Measurements from ENCODE around the gene CSNK1E. TPM values are rescaled to one million over a fixed set of nuclear protein-coding genes. Genes with fewer than 3 reads are reported as not detected.

Gene CSNK1E
- total and polyA plus RNA-seq, 2 of the 8 experiments (the other 6 are each of a cell fraction or from before 2014, with no cell fraction given) = 247 to 263 TPM

DNA sequence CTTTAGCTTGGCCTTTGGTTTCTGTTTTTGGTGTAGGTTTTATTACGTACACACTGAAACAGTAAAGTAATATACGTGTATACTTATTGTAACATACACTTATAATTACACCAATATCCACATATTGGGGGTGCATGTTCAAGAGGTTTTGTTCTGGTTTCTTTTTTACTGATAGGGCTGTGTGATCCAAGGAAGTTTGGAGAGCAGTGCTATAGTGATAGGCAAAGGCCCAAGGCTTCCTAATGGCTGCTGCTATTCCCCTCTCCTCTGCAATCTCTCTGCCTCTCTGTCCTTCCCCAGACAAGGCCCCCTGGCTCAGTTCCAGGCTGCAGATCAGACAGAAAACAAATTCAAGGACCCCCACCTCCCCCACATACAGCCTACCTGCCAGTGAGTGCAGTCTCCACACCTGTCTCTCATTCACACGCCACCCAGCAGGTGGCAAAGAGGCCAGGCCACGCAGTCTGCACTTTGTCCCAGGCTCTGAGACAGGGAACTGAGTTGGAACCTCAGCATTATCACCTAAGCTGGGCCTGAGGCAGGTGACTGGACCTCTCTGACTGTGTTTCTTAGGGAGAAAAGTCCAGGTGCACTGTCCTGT is 59.5 kb downstream of the CSNK1E start (continued):
- TF ChIP-seq EZH2 (IDR thresholded peaks at IDR 0.05; ENCODE audit: low read depth, low read length, severe bottlenecking) (no peak), RAD21 (IDR thresholded peaks at IDR 0.05 in 1 of 2, conservative IDR thresholded peaks at IDR 0.05 in 1 of 2; ENCODE audit: low read depth in 2 of 2, low read length in 2 of 2) (no peak), MAFK (IDR thresholded peaks at IDR 0.05; ENCODE audit: low read depth, low read length) (no peak), BRCA1 (IDR thresholded peaks at IDR 0.05; ENCODE audit: low read depth, low read length) (no peak), SIRT6 (IDR thresholded peaks at IDR 0.05; ENCODE audit: low read length) (no peak), EP300 (IDR thresholded peaks at IDR 0.05; ENCODE audit: borderline replicate concordance in 1 of 2, low read depth in 2 of 2, low read length in 2 of 2) (no peak)
- TF ChIP-seq, protein P1, sequence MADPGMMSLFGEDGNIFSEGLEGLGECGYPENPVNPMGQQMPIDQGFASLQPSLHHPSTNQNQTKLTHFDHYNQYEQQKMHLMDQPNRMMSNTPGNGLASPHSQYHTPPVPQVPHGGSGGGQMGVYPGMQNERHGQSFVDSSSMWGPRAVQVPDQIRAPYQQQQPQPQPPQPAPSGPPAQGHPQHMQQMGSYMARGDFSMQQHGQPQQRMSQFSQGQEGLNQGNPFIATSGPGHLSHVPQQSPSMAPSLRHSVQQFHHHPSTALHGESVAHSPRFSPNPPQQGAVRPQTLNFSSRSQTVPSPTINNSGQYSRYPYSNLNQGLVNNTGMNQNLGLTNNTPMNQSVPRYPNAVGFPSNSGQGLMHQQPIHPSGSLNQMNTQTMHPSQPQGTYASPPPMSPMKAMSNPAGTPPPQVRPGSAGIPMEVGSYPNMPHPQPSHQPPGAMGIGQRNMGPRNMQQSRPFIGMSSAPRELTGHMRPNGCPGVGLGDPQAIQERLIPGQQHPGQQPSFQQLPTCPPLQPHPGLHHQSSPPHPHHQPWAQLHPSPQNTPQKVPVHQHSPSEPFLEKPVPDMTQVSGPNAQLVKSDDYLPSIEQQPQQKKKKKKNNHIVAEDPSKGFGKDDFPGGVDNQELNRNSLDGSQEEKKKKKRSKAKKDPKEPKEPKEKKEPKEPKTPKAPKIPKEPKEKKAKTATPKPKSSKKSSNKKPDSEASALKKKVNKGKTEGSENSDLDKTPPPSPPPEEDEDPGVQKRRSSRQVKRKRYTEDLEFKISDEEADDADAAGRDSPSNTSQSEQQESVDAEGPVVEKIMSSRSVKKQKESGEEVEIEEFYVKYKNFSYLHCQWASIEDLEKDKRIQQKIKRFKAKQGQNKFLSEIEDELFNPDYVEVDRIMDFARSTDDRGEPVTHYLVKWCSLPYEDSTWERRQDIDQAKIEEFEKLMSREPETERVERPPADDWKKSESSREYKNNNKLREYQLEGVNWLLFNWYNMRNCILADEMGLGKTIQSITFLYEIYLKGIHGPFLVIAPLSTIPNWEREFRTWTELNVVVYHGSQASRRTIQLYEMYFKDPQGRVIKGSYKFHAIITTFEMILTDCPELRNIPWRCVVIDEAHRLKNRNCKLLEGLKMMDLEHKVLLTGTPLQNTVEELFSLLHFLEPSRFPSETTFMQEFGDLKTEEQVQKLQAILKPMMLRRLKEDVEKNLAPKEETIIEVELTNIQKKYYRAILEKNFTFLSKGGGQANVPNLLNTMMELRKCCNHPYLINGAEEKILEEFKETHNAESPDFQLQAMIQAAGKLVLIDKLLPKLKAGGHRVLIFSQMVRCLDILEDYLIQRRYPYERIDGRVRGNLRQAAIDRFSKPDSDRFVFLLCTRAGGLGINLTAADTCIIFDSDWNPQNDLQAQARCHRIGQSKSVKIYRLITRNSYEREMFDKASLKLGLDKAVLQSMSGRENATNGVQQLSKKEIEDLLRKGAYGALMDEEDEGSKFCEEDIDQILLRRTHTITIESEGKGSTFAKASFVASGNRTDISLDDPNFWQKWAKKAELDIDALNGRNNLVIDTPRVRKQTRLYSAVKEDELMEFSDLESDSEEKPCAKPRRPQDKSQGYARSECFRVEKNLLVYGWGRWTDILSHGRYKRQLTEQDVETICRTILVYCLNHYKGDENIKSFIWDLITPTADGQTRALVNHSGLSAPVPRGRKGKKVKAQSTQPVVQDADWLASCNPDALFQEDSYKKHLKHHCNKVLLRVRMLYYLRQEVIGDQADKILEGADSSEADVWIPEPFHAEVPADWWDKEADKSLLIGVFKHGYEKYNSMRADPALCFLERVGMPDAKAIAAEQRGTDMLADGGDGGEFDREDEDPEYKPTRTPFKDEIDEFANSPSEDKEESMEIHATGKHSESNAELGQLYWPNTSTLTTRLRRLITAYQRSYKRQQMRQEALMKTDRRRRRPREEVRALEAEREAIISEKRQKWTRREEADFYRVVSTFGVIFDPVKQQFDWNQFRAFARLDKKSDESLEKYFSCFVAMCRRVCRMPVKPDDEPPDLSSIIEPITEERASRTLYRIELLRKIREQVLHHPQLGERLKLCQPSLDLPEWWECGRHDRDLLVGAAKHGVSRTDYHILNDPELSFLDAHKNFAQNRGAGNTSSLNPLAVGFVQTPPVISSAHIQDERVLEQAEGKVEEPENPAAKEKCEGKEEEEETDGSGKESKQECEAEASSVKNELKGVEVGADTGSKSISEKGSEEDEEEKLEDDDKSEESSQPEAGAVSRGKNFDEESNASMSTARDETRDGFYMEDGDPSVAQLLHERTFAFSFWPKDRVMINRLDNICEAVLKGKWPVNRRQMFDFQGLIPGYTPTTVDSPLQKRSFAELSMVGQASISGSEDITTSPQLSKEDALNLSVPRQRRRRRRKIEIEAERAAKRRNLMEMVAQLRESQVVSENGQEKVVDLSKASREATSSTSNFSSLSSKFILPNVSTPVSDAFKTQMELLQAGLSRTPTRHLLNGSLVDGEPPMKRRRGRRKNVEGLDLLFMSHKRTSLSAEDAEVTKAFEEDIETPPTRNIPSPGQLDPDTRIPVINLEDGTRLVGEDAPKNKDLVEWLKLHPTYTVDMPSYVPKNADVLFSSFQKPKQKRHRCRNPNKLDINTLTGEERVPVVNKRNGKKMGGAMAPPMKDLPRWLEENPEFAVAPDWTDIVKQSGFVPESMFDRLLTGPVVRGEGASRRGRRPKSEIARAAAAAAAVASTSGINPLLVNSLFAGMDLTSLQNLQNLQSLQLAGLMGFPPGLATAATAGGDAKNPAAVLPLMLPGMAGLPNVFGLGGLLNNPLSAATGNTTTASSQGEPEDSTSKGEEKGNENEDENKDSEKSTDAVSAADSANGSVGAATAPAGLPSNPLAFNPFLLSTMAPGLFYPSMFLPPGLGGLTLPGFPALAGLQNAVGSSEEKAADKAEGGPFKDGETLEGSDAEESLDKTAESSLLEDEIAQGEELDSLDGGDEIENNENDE (IDR thresholded peaks at IDR 0.05; ENCODE audit: insufficient replicate concordance, low read length) = no peak

Data from H1 (cell line).